ENCODE measurements around the gene BIRC5. TPM values are rescaled to one million over a fixed set of nuclear protein-coding genes. Genes with fewer than 3 reads are reported as not detected.
"Not testable (repeated sequence)": the region's sequence is repeated elsewhere in the genome, so short reads cannot be mapped to it uniquely, and the experiment has no call there.

Gene BIRC5
- total RNA-seq, 4 donors from 2014 or later: 1.2 to 7.9 (median 3.6) TPM

DNA sequence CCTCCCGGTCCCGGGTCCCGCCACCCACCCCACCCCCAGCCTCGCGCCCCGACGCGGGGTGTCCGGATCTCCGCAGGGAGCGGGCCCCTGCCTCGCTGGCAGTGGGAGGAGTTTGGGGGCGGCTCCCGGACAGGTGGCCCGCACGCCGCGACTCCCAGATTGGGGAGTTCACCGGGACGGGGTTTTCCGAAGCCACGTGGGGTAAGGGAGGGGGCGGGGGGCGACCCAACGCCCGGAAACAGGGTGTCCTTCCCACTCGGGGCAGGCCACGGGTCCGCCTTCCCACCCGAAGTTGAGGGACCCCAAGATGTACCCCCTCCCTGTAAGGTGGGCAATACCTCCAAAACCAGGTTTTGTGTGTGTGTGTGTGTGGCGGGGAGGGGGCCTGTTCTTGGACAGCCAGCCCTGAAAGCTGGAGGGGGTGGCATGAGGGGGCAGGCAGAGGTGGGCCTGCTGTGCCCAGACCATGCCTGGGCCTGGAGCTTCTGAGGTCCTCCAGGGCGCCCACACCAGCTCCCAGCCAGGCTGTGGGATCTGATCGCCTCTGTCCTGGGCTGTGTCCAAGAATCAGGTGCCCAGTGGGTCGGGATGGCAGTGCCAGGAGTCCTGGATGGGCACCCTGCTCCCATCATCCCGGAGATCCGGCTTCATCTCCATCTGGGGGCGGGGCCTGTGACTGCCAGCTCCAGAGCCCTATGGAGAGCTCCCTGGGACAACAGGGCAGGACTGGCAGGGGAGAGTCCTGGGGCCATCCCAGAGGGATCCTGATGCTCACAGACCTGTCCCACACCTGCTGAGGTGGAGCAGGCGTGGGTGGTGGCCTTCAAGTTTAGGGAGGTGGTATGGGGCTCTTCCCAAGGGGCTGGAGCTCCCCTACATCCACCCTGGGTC lies 44.9 kb upstream of the BIRC5 start:
- H3K4me1 ChIP-seq: peaks cover 40 to 64% (median 52%) of the 10 kb centered on the region in 4 donors

GRCh38 chr17:78170692-78171590 lies 43.1 kb upstream of the BIRC5 start:
- WGBS, 2 donors (ENCODE audit: low coverage in 1 of 2): 70 to 80% methylated on average over 2 to 31 of the region's 31 CpGs
- Histone ChIP-seq H3K36me3 (no peaks in the 10 kb centered on the region), H3K27ac (peak overlapping the region; percentile 85 to 95 (median 92)), H3K27me3 (no peaks in the 10 kb centered on the region), H3K4me1 (peaks cover 58 to 82% (median 69%) of the 10 kb centered on the region in 4 donors), H3K9me3 (no peaks in the 10 kb centered on the region), H3K4me3 (no peak overlapping the region)
- TF ChIP-seq POLR2AphosphoS5 (IDR thresholded peaks at IDR 0.05): no peak
- in situ Hi-C loops (cut with MboI; ENCODE audit: low pct_ligation_motif_present in 1 of 4, low pct_unique_long_range_greater_than_20kb in 1 of 4, low sequenced_read_pairs in 3 of 4) (loop anchor here in 2 of 4 donors (10.0 kb wide), 1 partner anchor 56 kb away; no protein-coding TSS in a partner anchor), intact Hi-C loops (cut with DNase I; ENCODE audit: low total_unique reads) (no loop called here)
- no peak for DNase-seq

More for the DNA sequence above, 44.9 kb upstream of the BIRC5 start:
- H3K27ac ChIP-seq: peak overlapping the region; percentile 90 to 95 (median 92)
- H3K4me3 ChIP-seq: peak overlapping the region; percentile 69 to 96 (median 93)
- peak; percentile 85 for DNase-seq
- no peaks in the 10 kb centered on the region for H3K9me3 ChIP-seq
- in situ Hi-C loops (cut with MboI; ENCODE audit: low pct_ligation_motif_present in 1 of 4, low pct_unique_long_range_greater_than_20kb in 1 of 4, low sequenced_read_pairs in 3 of 4) (no loop called here), intact Hi-C loops (cut with DNase I; ENCODE audit: low total_unique reads) (no loop called here)
- 12% methylated on average over 23 of the region's 38 CpGs; no CpG with 5 or more reads in 1 of the 2 donors for WGBS, 2 donors (ENCODE audit: low coverage in 1 of 2)
- H3K36me3 ChIP-seq: no peaks in the 10 kb centered on the region
- no peaks in the 10 kb centered on the region for H3K27me3 ChIP-seq
- no peak for TF ChIP-seq POLR2AphosphoS5 (IDR thresholded peaks at IDR 0.05)
- TF ChIP-seq EP300 (IDR thresholded peaks at IDR 0.05; ENCODE audit: low read depth): no peak
- TF ChIP-seq POLR2A (IDR thresholded peaks at IDR 0.05): no peak
- TF ChIP-seq, protein P1, sequence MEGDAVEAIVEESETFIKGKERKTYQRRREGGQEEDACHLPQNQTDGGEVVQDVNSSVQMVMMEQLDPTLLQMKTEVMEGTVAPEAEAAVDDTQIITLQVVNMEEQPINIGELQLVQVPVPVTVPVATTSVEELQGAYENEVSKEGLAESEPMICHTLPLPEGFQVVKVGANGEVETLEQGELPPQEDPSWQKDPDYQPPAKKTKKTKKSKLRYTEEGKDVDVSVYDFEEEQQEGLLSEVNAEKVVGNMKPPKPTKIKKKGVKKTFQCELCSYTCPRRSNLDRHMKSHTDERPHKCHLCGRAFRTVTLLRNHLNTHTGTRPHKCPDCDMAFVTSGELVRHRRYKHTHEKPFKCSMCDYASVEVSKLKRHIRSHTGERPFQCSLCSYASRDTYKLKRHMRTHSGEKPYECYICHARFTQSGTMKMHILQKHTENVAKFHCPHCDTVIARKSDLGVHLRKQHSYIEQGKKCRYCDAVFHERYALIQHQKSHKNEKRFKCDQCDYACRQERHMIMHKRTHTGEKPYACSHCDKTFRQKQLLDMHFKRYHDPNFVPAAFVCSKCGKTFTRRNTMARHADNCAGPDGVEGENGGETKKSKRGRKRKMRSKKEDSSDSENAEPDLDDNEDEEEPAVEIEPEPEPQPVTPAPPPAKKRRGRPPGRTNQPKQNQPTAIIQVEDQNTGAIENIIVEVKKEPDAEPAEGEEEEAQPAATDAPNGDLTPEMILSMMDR (IDR thresholded peaks at IDR 0.05): no peak

DNA sequence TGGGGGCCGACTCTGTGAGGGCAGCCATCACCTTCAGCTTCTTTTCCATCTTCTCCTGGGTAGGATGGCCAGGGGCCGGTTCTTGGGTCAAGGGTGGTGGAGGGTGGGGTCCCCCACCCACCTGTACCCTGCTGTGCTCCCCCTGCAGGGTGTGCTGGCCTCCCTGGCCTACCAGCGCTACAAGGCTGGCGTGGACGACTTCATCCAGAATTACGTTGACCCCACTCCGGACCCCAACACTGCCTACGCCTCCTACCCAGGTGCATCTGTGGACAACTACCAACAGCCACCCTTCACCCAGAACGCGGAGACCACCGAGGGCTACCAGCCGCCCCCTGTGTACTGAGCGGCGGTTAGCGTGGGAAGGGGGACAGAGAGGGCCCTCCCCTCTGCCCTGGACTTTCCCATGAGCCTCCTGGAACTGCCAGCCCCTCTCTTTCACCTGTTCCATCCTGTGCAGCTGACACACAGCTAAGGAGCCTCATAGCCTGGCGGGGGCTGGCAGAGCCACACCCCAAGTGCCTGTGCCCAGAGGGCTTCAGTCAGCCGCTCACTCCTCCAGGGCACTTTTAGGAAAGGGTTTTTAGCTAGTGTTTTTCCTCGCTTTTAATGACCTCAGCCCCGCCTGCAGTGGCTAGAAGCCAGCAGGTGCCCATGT lies 42.3 kb upstream of the BIRC5 start:
- Histone ChIP-seq H3K4me3 (peak overlapping the region in 2 of 4 donors; percentile 10 to 14), H3K4me1 (peaks cover 65 to 85% (median 76%) of the 10 kb centered on the region in 4 donors), H3K27ac (peak overlapping the region; percentile 85 to 95 (median 92))
- in situ Hi-C loops (cut with MboI; ENCODE audit: low pct_ligation_motif_present in 1 of 4, low pct_unique_long_range_greater_than_20kb in 1 of 4, low sequenced_read_pairs in 3 of 4): loop anchor here in 2 of 4 donors (10.0 kb wide), 1 partner anchor 57 kb away; no protein-coding TSS in a partner anchor
- WGBS, 2 donors (ENCODE audit: low coverage in 1 of 2): 66% methylated on average over 19 of the region's 19 CpGs; no CpG with 5 or more reads in 1 of the 2 donors
- H3K36me3 ChIP-seq; H3K27me3 ChIP-seq; intact Hi-C loops (cut with DNase I; ENCODE audit: low total_unique reads); DNase-seq; H3K9me3 ChIP-seq: not testable (repeated sequence)

GRCh38 chr17:78172249-78173051 lies 41.6 kb upstream of the BIRC5 start:
- WGBS, 2 donors (ENCODE audit: low coverage in 1 of 2): 24% methylated on average over 19 of the region's 19 CpGs; no CpG with 5 or more reads in 1 of the 2 donors
- Histone ChIP-seq H3K27ac (peak overlapping the region; percentile 85 to 95 (median 92)), H3K27me3 (no peaks in the 10 kb centered on the region), H3K4me3 (peak overlapping the region in 2 of 4 donors; percentile 10 to 14), H3K9me3 (no peaks in the 10 kb centered on the region), H3K4me1 (peaks cover 68 to 90% (median 82%) of the 10 kb centered on the region in 4 donors), H3K36me3 (no peaks in the 10 kb centered on the region)
- peak; percentile 89 for DNase-seq
- intact Hi-C loops (cut with DNase I; ENCODE audit: low total_unique reads): no loop called here
- TF ChIP-seq POLR2AphosphoS5 (IDR thresholded peaks at IDR 0.05) (peak in 2 of 3 donors; percentile 54 to 64), POLR2A (IDR thresholded peaks at IDR 0.05) (peak; percentile 51), EP300 (IDR thresholded peaks at IDR 0.05; ENCODE audit: low read depth) (no peak)
- in situ Hi-C loops (cut with MboI; ENCODE audit: low pct_ligation_motif_present in 1 of 4, low pct_unique_long_range_greater_than_20kb in 1 of 4, low sequenced_read_pairs in 3 of 4): loop anchor here in 2 of 4 donors (10.0 kb wide), 1 partner anchor 58 kb away; no protein-coding TSS in a partner anchor
